NB4 (cell line): ENCODE measurements around the gene DICER1.

Source experiments
- MAX ChIP-seq: IDR thresholded peaks from 2 replicates; pipeline ENCODE4 v1.6.1; 2011; ENCODE audit warnings: low read depth, low read length
- MYC ChIP-seq: IDR thresholded peaks from 2 replicates; pipeline ENCODE4 v1.6.1; 2011; ENCODE audit warnings: low read depth, low read length
- POLR2A ChIP-seq: IDR thresholded peaks from 2 replicates; pipeline ENCODE4 v1.6.1; 2011; ENCODE audit warnings: mild to moderate bottlenecking; ENCODE audit not compliant: insufficient read length; ENCODE audit errors: extremely low read depth
- TF ChIP-seq, protein P1 (sequence below): IDR thresholded peaks from one replicate; pipeline ENCODE4 v1.5.1; 2012; ENCODE audit warnings: low read depth, low read length

- TF ChIP-seq MAX: no peak
- TF ChIP-seq, protein P1, sequence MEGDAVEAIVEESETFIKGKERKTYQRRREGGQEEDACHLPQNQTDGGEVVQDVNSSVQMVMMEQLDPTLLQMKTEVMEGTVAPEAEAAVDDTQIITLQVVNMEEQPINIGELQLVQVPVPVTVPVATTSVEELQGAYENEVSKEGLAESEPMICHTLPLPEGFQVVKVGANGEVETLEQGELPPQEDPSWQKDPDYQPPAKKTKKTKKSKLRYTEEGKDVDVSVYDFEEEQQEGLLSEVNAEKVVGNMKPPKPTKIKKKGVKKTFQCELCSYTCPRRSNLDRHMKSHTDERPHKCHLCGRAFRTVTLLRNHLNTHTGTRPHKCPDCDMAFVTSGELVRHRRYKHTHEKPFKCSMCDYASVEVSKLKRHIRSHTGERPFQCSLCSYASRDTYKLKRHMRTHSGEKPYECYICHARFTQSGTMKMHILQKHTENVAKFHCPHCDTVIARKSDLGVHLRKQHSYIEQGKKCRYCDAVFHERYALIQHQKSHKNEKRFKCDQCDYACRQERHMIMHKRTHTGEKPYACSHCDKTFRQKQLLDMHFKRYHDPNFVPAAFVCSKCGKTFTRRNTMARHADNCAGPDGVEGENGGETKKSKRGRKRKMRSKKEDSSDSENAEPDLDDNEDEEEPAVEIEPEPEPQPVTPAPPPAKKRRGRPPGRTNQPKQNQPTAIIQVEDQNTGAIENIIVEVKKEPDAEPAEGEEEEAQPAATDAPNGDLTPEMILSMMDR: no peak
- no peak for TF ChIP-seq POLR2A
- no peak for TF ChIP-seq MYC
Measured at GRCh38 chr14:95043314-95043713, 114.0 kb downstream of the DICER1 start.
